HL-60 (cell line): ENCODE results near the gene USP13.

Experiments
- DNase-seq, 2 experiments: peaks; one replicate each; pipeline ENCODE4 v3.0.0-alpha.2; 2010 to 2020; ENCODE audit warnings: low read depth in 1 of 2, low spot score in 1 of 2
- H3K27ac ChIP-seq: fragments of 250-450 bp; sonication (Bioruptor Pico); replicated peaks from 2 replicates; pipeline ENCODE4 v1.5.1; 2020; ENCODE audit warnings: mild to moderate bottlenecking, moderate library complexity
- H3K27me3 ChIP-seq: fragments of 250-450 bp; sonication (Bioruptor Pico); 2 replicates; pipeline ENCODE4 v1.5.1; 2021; ENCODE audit warnings: mild to moderate bottlenecking, moderate library complexity; ENCODE audit not compliant: insufficient read depth, poor library complexity, severe bottlenecking
- H3K4me3 ChIP-seq: replicated peaks from 2 replicates; pipeline ENCODE4 v1.5.1; 2011; ENCODE audit warnings: mild to moderate bottlenecking, control low read depth, low read length; ENCODE audit not compliant: insufficient read depth
- CTCF ChIP-seq: IDR thresholded peaks from one replicate; pipeline ENCODE4 v1.5.1; 2011; ENCODE audit warnings: low read length, control low read depth, inconsistent platforms; ENCODE audit not compliant: insufficient read depth
- GABPA ChIP-seq: IDR thresholded peaks from 2 replicates; pipeline ENCODE4 v1.6.1; 2012; ENCODE audit warnings: low read depth
- POLR2AphosphoS5 ChIP-seq: IDR thresholded peaks from 2 replicates; pipeline ENCODE4 v1.6.1; 2012; ENCODE audit warnings: low read depth
- REST ChIP-seq: IDR thresholded peaks from 2 replicates; pipeline ENCODE4 v1.6.1; 2012; ENCODE audit warnings: low read depth; ENCODE audit not compliant: insufficient replicate concordance
- SPI1 ChIP-seq: IDR thresholded peaks from 2 replicates; pipeline ENCODE4 v1.6.1; 2012; ENCODE audit warnings: low read depth, mild to moderate bottlenecking, borderline replicate concordance

USP13 gene

GRCh38 chr3:179745079-179745478 is 92.2 kb downstream of the USP13 start:
- Histone ChIP-seq H3K4me3 (no peak overlapping the region), H3K27ac (no peak overlapping the region), H3K27me3 (no peaks in the 10 kb centered on the region)
- no peak for TF ChIP-seq CTCF
- TF ChIP-seq SPI1 = no peak
- TF ChIP-seq GABPA = no peak
- no peak for TF ChIP-seq REST
- no peak for TF ChIP-seq POLR2AphosphoS5
- no peak for DNase-seq

GRCh38 chr3:179745716-179746115 is 92.9 kb downstream of the USP13 start:
- no peak for DNase-seq
- H3K27ac ChIP-seq = no peak overlapping the region
- H3K27me3 ChIP-seq = no peaks in the 10 kb centered on the region
- TF ChIP-seq REST (no peak), SPI1 (no peak)
- no peak overlapping the region for H3K4me3 ChIP-seq

GRCh38 chr3:179750720-179751328 is 98.0 kb downstream of the USP13 start:
- peak in 1 of 2 experiments; percentile 18 for DNase-seq
- no peaks in the 10 kb centered on the region for H3K27me3 ChIP-seq
- no peak for TF ChIP-seq GABPA
- peak; percentile 62 for TF ChIP-seq CTCF
- no peak overlapping the region for H3K4me3 ChIP-seq
- no peak overlapping the region for H3K27ac ChIP-seq

GRCh38 chr3:179760944-179761343 is 108.1 kb downstream of the USP13 start:
- peak; percentile 2 to 49 for DNase-seq
- H3K27me3 ChIP-seq = no peaks in the 10 kb centered on the region
- H3K27ac ChIP-seq = no peak overlapping the region
- no peak for TF ChIP-seq POLR2AphosphoS5
- no peak overlapping the region for H3K4me3 ChIP-seq

- no peak overlapping the region for H3K4me3 ChIP-seq
- no peak for DNase-seq
- no peaks in the 10 kb centered on the region for H3K27me3 ChIP-seq
- no peak overlapping the region for H3K27ac ChIP-seq
- TF ChIP-seq CTCF (no peak), POLR2AphosphoS5 (no peak), SPI1 (no peak), GABPA (no peak), REST (no peak)
Observed at GRCh38 chr3:179765396-179765795, 112.6 kb downstream of the USP13 start.
